Tongue (tissue), 2 donors: ENCODE results near the gene TMUB2. TPM values are rescaled to one million over a fixed set of nuclear protein-coding genes. Genes with fewer than 3 reads are reported as not detected.
A peak's percentile ranks its signal among the peaks of the same experiment; 100 is the strongest.

ENCODE experiments used
- DNase-seq: peaks from one replicate; pipeline ENCODE4 v3.0.0-alpha.2; 2015
- total RNA-seq: library from RNA; depleted of rRNA; stranded (reverse); fragments of >200 nt; gene quantifications from one replicate; pipeline ENCODE4 v1.2.3, GENCODE V29; 2014

The TMUB2 gene
- total RNA-seq, 1 donor from 2014 or later: 29.6 TPM

DNA sequence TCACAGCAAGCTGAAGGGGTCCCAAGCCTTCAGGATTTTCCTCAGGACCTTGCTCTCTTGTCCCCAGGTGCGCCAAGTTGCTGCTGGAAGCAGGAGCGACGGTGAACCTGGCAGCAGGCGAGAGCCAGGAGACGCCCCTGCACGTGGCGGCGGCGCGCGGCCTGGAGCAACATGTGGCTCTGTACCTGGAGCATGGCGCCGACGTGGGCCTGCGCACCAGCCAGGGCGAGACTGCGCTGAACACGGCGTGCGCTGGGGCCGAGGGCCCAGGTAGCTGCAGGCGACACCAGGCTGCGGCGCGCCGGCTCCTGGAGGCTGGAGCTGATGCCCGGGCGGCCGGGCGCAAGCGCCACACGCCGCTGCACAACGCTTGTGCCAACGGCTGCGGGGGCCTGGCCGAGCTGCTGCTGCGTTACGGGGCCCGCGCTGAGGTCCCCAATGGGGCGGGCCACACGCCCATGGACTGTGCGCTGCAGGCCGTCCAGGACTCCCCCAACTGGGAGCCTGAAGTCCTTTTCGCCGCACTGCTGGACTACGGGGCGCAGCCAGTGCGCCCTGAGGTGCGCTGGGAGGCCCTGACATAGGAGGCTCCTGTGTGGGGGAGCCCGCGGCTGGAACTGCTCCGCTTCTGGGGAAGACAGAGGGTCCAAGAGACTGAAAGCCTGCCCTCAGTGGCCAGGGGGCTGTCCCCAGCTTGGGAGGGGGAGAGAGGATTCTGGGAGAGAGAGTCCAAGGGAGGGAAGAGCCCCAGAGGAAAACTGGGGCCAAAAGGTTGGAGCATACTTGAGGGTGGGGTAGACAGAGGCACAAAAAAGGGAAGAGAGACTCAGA, 9.9 kb upstream of the TMUB2 start:
- no peak for DNase-seq

DNA sequence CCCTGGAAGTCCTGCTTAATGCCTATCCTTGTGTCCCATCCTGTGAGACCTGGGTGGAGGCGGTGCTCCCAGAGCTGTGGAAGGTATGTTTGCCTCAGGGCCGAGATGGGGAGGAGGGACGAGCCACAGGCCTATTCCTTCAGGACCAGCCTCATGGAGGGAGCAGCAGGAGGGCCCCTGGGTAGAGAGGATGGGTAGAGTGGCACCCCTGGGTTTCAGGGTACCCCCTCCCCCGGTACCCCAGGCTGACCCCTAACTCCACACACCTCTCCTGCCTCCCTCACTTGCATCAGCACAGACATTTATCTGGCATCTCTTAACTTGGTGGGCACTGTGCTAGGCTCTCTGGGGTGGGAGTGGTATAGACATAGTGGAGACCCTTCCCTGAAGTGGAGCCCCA, 9.1 kb upstream of the TMUB2 start:
- no peak for DNase-seq

DNA sequence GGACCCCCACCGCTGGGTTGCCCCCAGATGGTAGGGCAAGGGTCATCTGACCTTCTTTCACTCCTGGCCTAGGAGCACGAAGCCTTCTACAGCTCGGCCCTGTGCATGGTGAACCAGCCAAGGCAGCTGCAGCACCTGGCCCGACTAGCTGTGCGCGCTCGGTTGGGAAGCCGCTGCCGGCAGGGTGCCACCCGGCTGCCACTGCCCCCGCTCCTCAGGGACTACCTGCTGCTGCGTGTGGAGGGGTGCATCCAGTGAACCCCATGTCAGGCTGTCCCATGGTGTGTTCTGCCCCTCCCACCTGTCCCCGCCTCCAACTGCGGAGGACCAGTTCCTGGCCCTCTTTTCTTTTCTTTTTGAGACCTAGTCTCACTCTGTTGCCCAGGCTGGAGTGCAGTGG, 8.6 kb upstream of the TMUB2 start:
- no peak for DNase-seq

DNA sequence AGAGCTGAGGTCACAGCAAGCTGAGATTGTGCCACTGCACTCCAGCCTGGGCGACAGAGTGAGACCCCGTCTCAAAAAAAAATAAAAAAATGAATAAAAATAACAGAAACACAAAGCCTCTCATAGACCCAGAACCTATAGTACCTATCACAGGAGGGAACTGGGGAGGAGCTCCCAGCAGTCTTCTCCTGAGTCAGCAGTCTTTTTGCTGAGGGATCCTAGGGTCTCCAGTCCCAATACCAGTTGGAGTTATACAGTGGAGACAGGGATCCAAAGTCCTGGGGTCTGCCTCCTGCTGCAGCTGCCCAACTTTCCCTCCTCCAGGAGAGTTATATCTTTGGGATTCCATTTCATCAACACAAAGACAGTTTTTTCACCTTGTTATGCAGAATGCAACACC, 3.7 kb upstream of the TMUB2 start:
- DNase-seq: no peak

DNA sequence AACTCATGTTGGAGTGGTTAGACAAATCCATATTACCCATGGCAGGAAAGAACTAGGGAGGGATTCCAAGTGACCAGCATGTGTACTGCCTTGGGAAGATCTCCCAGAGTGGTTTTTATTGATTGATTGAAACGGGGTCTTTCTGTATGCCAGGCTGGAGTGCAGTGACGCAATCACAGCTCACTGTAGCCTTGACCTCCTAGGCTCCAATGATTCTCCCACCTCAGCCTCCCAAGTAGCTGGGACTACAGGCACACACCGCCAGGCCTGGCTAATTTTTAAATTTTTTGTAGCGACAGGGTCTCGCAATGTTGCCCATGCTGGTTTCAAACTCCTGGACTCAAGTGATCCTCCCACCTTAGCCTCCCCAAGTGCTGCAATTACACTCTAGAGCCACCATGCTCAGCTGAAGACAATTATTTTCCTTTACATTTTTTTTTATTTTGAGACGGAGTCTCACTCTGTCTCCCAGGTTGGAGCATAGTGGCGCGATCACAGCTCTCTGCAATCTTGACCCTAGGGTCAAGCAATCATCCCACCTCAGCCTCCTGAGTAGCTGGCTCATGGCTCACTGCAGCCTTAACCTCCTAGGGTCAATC, 2.5 kb upstream of the TMUB2 start:
- DNase-seq: no peak

DNA sequence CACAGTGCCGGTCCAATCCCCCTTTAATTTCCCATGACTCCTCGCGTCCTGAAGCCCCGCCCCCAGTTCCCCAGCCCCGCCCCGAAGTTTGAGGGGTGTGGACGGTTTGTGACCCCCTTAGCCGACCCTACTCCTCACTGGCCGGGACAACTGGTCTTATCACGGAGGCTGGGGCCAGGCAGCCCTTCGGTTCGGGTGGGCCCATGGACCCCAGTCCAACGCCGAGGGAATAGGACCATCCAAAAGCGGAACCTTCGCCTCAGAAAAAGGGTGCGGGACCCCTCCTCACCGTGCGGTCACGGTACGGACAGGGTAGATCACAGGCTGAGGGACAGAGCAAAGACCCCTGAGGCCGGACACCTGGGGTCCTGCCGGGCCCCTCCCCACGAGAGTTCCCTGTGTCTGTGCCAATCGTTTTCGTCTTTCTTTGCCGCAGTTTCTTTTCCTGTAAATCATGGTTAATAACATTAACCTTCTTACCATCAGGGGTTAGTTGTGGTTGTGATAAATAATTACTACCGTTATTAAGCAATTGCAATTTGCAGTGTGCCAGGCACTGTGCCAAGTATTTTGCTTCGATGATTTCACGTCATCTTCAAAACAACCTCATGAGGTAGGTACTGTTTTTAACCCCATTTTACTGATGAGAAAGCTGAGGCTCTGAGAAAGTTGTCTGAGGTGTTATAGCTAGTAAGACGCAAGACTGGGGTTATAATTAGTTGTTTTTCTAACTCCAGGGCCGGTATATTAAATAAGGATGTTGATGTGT, 543 bp downstream of the TMUB2 start:
- no peak for DNase-seq

DNA sequence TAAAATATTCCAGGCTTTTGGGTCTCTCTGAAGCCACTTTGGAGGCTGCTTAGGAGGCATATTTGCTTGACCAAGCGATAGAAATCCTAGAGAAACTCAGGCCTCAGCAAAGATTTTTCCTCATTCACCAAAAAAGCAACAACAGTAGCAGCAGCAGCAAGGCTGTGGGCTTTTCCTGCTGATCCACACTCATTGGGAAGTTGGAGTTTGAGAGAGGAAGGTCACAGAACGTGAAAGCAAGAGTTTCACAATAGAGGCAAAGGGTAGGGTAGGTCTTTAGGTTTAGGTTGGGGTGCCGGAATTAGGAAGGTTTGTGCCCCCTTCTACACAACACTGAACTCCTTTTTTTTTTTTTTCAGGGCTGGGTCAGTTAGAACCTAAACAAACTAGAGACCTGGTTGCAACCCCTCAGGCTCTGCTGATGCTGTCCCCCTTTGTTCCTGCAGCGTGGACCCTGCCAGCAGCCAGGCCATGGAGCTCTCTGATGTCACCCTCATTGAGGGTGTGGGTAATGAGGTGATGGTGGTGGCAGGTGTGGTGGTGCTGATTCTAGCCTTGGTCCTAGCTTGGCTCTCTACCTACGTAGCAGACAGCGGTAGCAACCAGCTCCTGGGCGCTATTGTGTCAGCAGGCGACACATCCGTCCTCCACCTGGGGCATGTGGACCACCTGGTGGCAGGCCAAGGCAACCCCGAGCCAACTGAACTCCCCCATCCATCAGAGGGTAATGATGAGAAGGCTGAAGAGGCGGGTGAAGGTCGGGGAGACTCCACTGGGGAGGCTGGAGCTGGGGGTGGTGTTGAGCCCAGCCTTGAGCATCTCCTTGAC, 2.0 kb downstream of the TMUB2 start:
- DNase-seq: no peak

DNA sequence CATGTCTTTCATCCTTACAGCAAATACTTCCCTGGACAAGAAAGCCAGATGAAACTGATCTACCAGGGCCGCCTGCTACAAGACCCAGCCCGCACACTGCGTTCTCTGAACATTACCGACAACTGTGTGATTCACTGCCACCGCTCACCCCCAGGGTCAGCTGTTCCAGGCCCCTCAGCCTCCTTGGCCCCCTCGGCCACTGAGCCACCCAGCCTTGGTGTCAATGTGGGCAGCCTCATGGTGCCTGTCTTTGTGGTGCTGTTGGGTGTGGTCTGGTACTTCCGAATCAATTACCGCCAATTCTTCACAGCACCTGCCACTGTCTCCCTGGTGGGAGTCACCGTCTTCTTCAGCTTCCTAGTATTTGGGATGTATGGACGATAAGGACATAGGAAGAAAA, 3.7 kb downstream of the TMUB2 start:
- peak; percentile 55 for DNase-seq

DNA sequence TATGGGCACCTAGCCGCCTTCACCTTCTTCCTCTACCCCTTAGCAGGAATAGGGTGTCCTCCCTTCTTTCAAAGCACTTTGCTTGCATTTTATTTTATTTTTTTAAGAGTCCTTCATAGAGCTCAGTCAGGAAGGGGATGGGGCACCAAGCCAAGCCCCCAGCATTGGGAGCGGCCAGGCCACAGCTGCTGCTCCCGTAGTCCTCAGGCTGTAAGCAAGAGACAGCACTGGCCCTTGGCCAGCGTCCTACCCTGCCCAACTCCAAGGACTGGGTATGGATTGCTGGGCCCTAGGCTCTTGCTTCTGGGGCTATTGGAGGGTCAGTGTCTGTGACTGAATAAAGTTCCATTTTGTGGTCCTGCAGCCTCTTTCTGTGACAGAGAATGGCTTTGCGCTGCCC, 4.6 kb downstream of the TMUB2 start:
- DNase-seq: peak; percentile 88

DNA sequence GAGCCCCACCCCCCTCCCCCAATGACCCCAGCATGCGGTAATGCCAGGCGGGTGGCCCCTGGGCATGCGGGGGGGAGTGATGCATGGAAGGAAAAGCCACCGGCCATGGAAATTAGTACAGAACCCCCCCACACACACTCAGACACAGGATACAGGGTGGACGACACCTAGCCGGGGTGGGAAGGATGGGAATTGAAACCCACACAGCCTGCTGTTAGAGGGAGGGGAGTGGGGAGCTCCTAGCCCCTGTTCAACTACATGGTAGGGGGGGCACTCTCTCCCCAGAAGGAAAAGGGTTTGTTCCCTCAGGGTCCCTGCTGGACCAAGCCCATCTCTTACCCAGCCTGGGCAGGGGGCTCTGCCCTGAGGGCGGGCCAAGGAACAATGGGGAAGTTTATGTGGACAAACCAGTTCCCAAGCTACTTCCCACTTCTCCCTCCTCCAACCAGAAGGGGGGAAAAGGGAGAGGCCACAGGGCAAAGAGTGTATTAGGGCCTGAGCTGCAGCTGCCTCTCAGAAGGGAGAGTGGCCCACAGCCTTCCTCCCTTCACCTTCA, 5.2 kb downstream of the TMUB2 start:
- DNase-seq: no peak

DNA sequence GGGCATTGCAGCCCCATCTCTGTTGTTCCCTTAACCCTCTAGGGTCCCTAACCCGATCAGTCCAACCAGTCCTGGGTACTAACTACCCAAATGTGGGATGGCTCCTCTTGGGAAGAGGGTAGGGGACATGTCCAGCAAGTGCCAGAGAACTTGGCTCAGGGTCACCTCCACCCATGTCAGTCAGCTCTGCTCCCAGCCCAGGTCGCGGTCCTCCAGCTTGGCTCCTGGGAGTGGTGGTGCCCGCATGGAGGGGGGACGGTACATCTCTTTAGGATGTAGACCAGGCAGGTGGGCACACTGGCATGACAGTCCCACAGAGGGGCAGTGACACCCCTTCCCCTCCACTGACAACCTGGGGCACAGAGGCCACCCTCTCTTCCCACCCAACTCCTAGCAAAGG, 6.0 kb downstream of the TMUB2 start:
- no peak for DNase-seq

DNA sequence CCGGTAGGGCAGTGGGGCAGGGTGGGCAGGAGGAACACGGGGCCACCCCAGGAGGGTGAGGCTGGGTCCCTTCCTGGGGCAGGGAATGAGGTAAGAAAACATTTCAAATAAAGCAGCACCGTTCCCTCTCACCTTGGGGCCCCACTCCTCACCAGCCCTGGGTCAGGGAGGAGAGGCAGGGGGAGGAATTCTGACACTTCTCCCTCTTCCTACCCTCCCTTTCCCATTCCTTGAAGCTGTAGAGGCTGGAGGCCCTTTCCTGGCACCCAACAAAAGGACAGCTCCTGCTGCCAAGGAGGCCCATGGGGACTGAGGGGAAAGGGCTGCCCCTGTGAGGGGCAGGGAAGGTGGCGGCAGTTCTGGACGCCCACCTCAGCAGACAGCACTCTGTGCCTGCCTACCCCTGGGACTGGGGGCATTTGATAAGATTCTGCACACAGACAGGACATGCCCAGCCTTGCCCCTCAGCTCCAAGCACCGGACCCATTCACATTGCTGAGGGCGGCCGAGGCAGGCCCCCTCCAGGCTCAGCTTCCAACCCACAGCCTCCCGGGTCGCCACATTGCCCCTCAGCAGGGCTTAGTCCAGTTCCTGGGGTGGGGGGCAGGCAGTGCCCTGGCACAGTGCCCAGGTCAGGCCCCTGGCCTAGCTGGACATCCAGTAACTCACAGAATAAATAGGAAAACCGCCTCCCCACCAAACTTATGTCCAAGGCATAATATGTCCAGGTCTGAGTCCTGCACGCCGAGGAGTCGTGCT, 6.7 kb downstream of the TMUB2 start:
- DNase-seq: no peak

DNA sequence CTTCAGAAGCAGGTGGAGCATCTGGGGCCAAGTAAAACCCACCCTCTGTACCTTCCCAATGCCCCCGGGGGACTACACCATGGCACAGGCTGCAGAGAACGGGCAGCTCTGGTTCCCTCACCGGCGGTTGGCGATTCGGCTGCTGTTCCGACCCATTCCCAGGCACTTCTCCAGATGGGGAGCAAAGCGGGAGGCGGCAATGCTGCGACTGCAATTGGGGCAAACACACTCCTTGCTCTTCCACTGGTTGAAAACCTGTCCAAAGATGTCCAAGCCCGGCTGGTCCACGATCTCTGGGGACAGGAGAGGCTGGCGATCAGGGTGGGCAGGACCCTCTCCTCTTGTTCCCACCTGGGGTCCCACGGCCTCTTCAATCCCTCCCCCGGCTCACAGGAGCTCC, 10.3 kb downstream of the TMUB2 start:
- DNase-seq: no peak

DNA sequence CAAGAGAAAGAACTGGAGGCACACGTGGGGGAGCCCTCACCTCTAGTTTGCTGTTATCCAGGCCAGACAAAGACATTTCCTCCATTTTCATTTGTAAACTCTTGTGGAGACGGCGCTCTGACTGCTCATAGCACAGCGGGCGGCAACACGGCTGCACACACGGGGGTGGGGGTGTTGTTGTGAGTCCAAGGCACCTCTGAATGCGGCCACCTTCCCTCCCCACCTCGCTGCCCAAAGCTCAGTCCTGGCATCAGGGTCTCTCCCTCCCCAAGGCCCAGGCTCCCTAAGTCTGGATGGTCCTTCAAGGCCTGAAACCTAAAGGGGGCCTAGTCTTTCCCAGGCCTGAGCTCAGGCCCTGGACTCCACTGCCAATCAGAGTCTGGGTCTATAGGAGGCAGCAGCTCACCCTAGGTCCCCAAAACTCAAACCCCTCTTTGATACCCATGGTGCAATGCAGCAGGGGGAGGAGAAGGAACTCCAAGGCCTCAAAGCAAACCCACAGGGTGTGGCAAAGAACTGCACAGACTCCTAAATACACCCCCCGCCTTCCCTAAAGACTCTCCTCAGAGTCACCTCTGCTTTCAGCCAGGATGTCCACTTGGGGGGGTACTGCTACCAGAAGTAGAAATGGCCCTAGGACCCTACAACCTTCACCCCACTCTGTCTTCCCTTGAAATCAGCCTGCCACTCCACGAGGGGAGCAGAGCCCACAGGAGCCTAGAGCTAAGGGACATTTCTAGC, 11.4 kb downstream of the TMUB2 start:
- DNase-seq: peak; percentile 60

DNA sequence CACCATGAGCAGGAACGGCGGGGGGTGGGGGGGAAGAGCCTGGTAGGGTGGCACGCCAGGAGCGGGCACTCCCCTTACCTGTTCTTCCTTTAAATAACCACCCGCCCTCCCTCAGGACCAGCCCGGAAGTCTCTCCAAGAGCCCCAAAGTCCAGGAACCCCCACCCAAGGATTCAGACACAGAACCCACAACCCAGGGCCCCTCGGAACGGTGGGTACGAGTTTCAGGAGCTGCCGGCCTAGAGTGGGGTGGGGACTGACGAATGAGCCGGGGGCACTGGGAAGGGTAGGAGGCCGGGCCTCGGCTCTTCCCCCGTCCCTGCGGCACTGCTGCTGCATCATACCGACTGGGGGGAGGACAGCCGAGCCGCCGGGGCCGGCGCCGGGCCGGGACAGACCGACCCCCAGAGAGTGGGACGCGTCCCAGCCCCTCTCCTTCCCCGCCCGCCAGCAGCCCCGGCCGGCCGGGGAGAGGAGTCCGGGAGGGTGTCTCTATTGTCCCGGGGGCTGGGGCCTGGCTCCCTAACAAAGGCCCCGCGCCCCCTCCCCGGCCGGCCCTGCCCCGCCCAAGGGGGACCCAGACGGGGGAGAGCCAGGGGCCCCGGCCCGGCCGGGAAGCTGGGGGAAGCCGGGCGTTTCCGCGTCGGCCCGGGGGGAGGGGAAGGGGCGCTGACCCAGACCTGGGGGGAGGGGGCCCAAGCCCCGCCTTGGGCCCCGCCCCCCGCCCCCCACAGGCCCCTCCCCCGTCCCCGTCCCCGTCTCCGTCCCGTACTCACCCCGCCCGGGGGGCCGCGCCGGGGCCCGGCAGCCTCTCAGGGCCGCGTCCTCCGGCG, 12.2 kb downstream of the TMUB2 start:
- DNase-seq: peak; percentile 75

DNA sequence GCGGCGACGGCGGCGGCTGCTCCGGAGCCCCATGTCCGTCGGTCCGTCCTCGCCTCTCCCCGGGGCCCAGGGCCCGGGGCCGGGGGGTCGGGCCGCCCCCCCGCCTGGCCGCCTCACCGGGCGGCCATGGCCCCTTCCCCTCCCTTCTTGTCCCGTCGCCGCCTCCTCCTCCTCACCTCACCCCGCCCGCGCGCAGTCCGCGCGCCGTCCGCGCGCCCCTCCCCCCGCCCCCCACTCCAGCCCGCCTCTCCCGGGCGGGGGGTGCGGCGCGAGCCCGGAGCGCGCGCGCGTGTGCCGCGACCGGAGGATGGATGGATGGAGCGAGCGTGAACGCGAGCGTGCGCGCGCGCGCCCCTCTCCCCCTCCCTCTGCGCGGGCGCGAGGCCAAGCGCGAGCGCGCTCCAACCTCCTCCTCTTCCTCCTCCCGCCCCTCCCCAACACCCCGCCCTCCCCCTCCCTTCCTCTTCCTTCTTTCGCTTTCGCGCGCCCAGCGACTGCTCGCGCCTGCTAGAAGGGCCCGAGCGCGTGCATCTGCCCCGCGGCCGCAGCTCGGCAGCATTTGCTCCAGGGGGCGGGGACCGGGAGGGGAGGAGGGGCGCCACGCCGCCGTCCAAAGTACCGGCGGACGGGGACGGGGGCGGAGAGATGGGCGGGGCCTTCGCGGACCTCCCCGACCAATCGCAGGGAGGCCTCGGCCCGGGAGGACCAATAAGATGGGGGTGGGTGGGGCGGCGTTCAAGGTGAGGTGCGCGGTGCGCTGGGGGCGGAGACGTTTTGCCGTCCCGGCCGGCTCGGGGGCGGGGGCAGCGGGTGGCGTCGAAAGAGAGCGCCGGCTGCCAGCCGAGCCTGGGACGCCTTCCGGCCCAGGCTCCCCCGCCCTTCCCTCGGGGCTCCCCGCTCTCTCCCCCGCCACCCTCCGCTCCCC, 13.0 kb downstream of the TMUB2 start, which contains the start of gene ATXN7L3:
Gene ATXN7L3, minus strand, starts transcription at position 332 of the 925 bp plus-strand sequence. CDS start 1,814 bp downstream, outside the sequence.
- peak; percentile 99 for DNase-seq

DNA sequence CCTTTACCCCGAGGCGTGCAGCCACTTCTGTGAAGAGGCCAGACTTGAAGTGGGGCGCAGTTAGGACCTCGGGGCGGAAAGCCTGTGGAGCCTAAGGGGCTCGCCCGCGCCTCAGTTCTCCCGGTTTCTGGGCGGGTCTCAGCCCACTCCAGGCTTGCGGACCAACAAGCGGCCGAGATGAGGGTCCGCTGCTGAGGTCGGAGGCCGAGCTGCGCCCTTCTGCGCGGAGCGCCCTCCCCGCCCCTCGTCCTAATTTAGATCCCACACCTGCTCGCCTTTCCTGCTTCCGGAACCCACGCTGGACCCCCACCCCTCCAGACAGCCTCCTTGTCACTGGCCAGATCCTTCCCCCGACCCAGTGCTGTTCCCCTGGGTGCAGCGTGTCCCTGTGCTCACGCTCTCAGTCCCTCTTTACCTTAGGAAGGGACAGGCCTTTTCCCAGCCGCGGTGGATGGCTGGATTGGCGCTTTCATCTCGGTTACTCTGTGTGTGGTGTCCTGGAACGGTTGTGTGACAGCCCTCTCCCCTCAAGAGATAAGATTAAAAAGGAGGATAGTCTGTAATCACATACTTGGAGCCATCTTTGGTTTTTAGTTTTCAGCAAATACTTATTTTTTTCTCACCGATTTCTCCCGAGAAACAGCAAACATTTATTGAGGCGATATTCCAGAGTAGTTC, 13.8 kb downstream of the TMUB2 start:
- DNase-seq: no peak

DNA sequence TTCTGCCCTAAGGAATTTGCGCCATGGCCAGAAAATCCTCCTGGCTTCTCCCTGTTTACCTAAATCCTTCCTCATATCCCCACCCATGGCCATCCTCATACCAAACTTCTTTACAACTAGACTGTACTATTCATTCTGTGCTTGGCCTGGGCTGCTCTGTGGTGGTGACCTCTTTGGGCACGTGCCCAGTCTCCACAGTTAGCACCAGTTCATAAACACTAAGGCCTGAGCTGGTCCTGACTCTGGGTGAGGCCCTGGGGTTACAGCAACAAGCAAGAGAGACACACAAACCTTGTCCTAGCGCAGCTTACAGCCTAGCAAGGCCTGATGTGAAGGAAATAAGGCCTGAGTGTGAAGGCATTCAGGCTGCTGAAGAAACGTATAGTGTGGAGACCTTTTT, 16.0 kb downstream of the TMUB2 start:
- no peak for DNase-seq
